HG03103 (cell line): ENCODE measurements around the gene KIAA1586.

ENCODE experiments used
- ATAC-seq: cut with Tn5 transposase; IDR thresholded peaks from one replicate; pipeline ENCODE4 v1.9.1; 2021; ENCODE audit warnings: low read depth; ENCODE audit not compliant: unreplicated experiment

The KIAA1586 gene

GRCh38 chr6:57102976-57103375 is 56.5 kb downstream of the KIAA1586 start:
- no peak for ATAC-seq

- ATAC-seq: no peak
Measured at GRCh38 chr6:57104336-57104735, 57.8 kb downstream of the KIAA1586 start.
